COLO668 (cell line): ENCODE data around the gene BLOC1S4.
"Not testable (repeated sequence)": the region's sequence is repeated elsewhere in the genome, so short reads cannot be mapped to it uniquely, and the experiment has no call there.

Source experiments
- DNase-seq: peaks from one replicate; lab custom pipeline; 2025; ENCODE audit not compliant: unreplicated experiment; lab: John Stamatoyannopoulos, UW

The BLOC1S4 gene, protein sequence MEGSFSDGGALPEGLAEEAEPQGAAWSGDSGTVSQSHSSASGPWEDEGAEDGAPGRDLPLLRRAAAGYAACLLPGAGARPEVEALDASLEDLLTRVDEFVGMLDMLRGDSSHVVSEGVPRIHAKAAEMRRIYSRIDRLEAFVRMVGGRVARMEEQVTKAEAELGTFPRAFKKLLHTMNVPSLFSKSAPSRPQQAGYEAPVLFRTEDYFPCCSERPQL

DNA sequence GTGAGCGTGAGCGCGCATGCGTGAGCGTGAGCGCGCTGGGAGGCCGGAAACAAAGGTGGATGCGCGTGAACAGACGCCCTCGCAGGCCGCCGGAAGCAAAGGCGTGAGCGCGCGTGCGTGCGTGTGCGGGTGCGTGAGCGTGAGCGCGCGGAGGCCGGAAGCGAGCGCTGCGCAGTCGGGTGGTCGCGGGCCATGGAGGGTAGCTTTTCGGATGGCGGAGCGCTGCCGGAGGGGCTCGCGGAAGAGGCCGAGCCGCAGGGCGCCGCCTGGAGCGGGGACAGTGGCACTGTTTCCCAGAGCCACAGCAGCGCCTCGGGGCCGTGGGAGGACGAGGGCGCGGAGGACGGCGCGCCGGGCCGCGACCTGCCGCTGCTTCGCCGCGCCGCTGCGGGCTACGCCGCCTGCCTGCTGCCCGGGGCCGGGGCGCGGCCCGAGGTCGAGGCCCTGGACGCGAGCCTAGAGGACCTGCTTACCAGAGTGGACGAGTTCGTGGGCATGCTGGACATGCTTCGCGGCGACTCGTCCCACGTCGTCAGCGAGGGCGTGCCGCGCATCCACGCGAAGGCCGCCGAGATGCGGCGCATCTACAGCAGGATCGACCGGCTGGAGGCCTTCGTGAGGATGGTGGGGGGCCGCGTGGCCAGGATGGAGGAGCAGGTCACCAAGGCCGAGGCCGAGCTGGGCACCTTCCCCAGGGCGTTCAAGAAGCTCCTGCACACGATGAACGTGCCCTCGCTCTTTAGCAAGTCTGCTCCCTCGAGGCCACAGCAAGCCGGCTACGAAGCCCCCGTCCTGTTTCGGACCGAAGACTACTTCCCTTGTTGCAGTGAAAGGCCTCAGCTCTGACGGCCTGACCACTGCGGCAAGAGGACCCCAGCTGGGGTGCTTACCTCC is at the start of gene BLOC1S4:
Gene BLOC1S4, plus strand, starts transcription at position 157 of the 894 bp plus-strand sequence. Its CDS starts 36 bp downstream, at position 193.
- peak; percentile 95 for DNase-seq

DNA sequence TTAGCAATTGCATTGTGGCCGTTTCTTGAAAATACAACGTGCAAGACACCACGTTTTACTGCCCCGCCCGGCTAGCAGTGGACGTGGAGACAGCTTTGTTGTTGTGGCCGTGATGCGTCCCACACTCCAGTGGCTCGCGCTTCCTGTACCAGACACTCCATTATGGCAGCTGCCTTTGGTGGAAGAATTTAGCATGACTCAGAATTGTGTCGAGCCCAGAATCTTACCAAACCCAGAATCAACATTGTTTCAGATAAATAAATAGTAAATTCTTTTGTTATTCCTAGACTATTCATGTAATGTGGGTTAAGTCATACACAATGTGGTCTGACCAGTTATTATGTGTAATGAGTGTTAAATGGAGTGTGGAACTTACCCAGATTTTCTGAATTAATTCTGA is 47.6 kb upstream of the BLOC1S4 start:
- DNase-seq = peak; percentile 30

DNA sequence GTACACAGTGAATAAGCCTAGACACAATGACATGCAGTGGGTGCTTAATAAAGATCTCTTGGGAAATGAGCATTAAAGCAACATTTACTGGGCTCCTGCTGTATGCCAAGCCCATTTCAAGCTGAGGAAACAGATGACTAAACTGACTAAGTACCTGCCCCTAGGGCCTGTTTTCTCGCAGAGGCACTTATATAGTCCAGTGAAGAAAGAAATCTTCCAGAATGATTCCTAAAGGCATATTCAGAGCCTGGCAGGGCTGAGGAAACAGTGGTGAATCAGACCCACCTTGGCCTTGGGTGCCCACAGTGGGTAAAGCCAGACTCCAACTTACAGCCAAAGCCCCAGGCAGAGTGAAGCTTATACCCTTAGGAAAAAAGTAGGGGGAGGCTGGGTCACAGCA is 44.3 kb upstream of the BLOC1S4 start:
- DNase-seq = no peak

DNA sequence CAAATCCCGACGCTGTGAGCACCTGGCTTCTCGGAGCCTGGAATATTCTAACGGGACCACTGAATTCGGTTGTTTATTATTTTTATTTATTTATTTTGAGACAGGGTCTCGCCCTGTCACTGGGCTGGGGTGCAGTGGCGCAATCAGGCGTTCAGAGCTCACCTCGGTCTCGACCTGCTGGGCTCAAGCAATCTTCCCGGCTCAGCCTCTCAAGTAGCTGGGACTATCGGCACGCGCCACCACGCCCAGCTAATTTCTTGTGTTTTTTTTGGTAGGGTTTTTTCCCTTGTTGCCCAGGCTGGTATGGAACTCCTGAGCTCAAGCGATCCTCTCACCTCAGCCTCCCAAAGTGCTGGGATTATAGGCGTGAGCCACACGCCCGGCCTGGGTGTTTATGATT is 43.8 kb upstream of the BLOC1S4 start:
- DNase-seq = no peak

DNA sequence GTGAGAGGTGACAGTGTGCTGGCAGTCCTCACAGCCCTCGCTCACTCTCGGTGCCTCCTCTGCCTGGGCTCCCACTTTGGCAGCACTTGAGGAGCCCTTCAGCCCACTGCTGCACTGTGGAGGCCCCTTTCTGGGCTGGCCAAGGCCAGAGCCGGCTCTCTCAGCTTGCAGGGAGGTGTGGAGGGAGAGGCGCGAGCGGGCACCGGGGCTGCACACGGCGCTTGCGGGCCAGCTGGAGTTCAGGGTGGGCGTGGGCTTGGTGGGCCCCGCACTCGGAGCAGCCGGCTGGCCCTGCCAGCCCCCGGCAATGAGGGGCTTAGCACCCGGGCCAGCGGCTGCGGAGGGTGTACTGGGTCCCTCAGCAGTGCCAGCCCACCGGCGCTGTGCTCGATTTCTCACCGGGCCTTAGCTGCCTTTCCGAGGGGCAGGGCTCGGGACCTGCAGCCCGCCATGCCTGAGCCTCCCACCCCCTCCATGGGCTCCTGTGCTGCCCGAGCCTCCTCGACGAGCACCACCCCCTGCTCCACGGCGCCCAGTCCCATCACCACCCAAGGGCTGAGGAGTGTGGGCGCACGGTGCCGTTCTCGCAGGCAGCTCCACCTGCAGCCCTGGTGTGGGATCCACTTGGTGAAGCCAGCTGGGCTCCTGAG is 43.3 kb upstream of the BLOC1S4 start:
- not testable (repeated sequence) for DNase-seq

DNA sequence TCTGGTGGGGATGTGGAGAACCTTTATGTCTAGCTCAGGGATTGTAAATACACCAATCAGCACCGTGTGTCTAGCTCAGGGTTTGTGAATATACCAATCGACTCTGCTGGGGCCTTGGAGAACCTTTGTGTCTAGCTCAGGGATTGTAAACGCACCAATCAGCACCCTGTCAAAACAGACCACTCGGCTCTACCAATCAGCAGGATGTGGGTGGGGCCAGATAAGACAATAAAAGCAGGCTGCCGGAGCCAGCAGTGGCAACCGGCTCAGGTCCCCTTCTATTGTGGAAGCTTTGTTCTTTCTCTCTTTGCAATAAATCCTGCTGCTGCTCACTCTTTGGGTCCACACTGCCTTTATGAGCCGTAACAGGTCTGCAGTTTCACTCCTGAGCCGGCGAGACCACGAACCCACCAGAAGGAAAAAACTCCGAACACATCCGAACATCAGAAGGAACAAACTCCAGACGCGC is 42.7 kb upstream of the BLOC1S4 start:
- DNase-seq = not testable (repeated sequence)

DNA sequence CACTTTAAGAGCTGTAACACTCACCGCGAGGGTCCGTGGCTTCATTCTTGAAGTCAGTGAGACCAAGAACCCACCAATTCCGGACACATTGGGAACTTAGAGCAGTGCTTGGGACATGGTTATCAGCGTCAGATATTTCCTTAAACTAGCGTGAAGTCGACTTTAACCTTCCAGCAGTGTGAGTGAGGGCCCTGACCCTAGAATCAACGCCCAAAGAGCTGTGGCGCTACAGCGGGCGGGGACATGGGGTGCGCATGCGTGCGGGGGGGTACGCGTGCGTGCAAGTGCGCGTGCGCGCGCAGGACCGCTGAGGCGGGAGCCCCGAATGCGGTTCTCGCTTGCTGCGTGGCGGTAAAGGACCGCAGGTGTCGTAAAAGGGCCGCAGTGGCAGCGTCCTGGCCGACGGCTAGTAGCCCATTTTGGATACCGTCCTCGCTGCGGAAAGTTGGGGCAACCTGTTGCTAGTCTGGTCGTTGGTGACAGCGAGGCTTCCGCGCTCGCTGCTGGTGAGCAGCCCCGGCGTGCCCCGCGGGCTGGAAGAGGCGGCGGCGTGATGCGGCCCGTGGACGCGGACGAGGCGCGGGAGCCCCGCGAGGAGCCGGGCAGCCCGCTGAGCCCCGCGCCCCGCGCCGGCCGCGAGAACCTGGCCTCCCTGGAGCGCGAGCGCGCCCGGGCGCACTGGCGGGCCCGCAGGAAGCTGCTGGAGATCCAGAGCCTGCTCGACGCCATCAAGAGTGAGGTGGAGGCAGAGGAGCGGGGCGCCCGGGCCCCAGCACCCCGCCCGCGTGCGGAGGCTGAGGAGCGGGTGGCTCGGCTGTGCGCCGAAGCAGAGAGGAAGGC is 42.1 kb upstream of the BLOC1S4 start:
- peak; percentile 92 for DNase-seq

DNA sequence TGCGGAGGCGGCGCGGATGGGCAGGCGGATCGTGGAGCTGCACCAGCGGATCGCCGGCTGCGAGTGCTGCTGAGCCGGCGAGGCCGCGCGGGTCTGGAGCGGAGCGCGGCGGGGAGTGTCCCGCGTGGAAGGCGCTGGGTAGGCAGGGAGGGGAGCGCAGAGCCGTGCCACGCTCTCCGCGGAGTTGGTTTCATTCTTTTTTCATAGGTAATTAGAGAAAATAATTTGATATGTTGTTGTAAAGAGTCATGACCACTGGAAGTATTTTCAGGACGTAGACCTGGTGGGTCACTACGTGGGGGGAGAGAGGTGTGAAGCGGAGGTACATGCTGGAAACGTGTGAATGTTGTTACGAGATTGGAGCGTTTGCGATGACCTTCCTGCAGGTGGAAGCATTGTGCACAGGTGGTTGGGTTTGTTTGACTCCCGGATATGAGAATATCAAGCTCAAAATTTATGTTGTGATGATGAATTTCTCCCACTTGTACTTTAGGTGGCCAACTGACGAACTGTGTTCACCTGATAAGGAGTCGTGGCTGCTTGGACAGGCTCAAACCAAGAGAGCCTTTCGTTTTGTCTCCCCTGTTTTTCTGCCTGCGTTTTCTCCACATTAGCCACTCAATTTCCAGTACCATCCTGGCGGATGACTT is 41.3 kb upstream of the BLOC1S4 start:
- DNase-seq = peak; percentile 50

DNA sequence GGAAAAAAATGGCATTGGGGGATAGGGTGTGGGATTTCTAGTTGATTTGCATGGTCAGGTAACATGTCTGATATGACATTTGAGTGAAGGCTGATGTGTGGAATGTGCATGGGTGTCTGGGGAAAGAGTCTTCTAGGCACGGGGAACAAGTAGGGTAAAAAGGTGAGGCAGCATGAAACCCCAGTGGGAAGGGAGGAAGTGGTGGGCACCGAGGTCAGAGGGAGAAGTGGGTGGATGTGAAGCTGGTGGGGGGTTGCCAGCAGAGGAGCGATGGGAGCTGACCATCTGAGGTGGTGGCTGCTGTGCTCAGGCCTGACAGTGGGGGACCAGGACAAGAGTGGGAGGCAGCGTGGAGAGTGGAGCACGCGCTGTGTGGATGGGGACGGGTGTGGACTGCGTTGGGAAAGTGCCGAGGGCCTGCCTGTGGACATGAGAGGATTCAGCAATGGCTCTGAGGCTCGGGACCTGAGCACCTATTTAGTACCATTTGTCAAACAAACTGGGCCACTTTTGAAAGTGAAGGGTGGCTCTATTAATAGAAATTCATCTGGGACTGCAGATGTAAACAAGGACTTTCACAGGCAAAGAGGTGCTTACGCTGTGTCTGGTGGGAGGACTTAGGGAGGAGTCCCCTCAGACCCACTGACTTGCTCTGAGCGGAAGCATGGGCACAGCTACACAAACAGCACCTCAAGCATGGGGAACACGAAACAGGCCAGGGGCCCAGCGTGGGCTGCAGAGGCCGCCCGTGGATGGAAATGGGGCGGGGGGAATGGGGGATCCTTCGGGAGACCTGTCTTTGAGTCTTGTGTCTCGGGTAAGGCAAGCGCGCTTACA is 39.0 kb upstream of the BLOC1S4 start:
- DNase-seq = no peak

DNA sequence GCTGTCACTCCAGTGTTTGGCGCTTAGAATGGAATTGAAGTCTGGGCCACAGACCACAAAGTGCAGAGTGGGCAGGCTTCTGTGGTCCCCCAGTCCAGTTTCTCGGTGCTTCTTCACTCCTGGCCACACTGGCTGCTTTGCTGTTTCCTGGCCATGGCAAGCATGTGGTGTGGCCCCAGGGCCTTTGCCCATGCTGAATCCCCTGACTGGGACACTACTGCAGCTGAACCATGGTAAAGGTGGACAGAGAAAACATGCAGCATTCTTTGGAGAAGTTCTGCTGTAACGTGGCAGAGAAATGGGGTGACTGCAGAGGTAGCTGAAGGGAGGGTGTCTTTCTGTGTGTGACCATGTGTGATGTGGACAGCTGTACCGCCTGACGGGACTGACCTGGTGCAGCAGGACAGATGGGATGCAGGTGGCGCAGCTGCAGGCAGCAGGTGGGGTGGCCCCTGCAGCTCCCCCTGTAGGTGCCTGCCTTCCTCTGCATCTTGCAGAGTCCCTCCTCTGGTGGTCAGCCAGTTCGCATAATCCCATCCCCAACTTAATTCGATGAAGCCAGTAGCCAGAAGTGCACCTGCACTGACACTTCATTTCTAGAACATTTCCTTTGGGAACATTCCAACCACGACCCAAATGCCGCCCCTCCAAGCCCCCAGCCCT is 35.5 kb upstream of the BLOC1S4 start:
- no peak for DNase-seq

DNA sequence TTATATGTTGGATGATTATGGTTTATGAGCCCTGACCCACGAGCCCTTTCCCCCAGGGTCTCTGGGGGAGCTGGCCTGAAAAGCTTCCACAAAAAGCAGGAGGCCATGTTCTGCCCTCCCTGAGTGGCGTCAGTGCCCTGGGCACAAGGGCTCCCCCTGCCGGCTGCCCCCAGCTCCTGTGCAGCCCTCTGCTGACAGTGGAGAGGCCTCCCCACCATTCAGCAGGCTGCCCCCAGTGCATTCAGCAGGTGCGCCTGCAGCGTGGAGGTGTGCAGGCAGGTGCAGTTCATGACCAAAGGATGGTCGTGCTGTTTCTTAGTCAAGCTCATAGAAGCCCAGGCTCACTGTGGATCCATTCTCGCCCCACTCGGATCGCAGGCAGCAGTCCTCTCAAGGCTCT is 34.8 kb upstream of the BLOC1S4 start:
- peak; percentile 29 for DNase-seq

DNA sequence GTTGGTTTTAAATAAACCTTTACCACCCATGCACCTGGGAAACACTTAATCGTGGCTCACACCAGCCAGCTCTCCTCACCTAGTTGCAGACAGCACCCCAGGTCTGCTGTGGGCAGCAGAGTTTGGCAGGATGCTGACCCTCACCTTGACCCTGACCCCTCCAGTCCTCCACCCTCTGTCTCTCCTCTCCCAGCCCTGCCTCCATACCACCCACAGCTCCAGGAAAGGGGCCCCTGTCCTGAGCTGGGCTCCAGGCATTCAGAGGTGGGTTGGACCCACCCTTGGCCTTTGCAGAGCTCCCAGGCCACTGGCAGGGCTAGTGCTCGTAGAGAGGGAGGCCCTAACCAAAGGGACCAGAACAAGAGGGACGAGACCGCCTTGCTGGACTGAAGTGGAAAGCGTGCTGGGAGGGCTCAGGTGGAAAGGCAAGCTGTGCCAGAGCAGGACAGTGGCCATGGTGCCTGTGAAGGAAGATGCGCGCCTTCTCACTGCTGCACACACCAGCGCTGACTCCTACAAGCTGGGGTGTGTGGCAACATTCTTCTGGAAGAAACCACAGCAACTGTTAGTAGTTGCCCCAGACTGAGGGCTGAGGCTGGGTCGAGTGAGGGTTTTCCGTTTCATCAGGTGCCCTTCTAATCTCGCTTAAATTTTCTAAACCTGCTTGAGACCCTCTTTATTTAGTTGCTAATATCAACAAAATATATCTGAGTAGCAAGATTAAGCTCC is 32.9 kb upstream of the BLOC1S4 start:
- no peak for DNase-seq

DNA sequence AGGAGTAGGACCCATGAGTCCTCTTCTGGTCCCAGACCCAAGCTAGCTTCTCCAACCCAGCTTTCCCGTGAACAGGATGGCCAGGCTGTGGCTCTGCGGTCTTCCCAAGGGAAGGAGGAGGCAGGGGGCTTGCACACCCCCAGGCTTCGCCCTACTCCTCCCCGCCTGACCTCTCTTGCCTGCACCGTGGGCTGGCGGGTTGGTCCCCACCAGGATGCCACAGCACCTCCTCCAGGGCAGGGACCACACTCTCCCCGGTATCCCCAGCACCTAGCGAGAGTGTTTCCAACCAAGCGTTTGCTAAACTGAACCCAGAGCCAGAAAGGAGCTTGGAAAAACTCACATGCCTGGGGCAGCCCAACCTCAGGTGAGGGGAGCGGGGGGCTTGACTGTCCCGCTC is 31.3 kb upstream of the BLOC1S4 start:
- DNase-seq = no peak

DNA sequence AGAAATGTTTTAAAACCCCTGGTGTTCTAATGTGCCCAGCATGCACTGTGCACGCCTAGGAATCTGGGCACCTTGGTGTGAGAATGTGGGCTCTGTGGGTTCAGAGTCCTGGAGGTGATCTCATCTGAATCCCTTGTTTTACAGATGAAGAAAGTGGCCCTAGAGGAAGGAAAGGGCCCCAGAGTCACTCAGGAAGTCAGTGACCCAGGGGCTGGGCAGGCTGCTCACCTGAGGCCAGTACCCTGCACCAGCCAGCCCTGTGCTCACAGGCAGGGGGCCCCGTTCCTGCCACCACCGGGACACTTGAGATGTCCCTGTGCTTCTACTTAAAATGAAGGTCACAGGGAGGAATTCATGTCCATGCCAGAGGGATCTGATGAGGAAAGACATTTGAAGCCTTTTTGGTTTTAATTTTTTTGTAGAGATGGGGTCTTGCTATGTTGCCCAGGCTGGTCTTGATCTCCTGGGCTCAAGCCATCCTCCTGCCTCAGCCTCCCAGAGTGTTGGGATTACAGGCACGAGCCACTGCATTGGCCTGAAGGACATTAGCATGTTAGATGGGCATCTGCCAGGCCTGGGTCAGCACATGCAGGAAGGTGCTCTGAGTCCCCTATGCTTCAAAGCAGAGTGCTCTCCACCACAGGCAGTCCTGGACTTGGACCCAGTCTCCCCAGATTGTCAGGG is 29.7 kb upstream of the BLOC1S4 start:
- no peak for DNase-seq

DNA sequence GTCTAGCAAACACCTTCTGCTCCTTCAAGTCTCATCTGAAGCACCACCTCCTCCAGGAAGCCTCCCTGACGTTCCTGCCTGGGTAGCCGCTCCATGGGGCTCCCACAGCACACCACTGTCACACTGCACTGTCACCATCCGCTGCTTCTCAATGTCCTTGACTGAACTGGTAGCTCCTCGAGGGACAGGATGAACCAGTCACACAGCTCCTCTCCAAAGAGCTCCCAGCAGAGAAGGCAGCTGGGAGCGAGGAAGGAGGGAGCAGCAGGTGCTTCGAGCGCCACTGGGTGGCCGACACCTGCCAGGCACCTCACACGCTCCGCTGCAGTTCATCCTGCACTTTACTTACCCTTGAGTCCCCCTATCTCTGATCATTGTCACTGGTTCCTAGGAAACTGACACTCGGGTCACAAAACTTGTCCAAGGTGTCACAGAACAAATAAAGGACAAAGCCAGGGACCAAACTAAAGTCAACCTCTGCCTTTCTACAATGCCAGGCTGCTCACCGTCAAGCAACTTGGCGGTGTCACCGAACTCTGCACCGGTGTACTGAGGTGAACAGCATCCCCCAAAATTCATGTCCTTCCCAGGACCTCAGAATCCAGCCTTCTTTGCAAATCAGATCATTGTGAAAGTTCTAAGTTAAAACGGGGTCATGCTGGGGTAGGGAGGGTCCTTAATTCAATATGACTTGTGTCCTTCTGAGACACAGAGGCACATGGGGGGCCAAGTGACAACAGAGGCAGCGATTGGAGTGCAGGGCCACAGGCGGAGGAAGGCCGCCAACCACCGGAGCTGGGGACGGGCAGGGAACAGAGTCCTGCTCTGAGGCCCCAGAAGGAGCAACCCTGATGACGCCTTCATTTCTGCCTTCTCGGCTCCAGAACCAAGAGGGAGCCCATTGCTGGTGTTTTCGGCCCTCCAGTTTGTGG is 27.8 kb upstream of the BLOC1S4 start:
- DNase-seq = peak; percentile 56

DNA sequence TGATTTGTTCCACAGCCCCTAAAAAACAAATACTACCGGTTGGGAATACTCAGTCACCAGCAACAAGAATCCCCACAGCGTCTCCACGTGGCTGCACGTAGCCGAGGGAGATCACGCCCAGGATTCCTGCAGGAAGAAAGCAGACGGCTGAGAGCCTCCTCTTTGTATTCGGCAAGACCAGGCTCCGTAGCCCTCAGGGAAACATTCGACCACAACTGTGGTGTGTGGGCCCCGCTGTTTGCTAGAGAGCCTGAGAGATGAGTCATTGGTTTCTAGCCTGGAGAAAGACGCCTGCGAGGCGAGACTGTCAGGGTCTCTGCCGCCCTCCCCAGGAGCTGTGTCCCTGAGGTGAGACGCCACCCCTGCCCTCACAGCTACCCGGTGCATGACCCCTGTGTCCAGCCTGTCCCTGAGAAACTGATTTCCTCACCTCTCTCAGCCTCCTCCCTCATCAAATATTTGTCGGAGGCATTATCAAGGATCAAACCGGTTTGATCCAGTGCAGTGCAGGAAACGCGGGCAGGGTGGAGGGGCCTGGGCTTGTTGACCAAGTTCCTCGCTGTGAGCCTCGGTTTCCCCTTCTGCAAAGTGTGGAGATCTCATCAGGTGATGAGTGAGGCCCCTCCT is 27.0 kb upstream of the BLOC1S4 start:
- DNase-seq = peak; percentile 70
